Panc1 (cell line): ENCODE results near the gene SPATA46.

Source experiments
- CTCF ChIP-seq: fragments of 450-650 bp; IDR thresholded peaks from 2 replicates; pipeline ENCODE4 v1.5.1; 2017; ENCODE audit warnings: mild to moderate bottlenecking
- POLR2AphosphoS5 ChIP-seq: IDR thresholded peaks from 2 replicates; pipeline ENCODE4 v1.6.1; 2012; ENCODE audit warnings: mild to moderate bottlenecking, low read depth, low read length, moderate library complexity
- TCF7L2 ChIP-seq: IDR thresholded peaks from 2 replicates; pipeline ENCODE4 v1.6.1; 2011; ENCODE audit warnings: mild to moderate bottlenecking, low read depth, low read length, inconsistent platforms
- TF ChIP-seq, protein P1 (sequence below), 2 experiments: IDR thresholded peaks; 2 replicates each; pipeline ENCODE4 v1.6.1; 2011 to 2012; ENCODE audit warnings: low read depth in 2 of 2, control low read depth in 1 of 2, low read length in 1 of 2, mild to moderate bottlenecking in 1 of 2, moderate library complexity in 1 of 2; ENCODE audit not compliant: insufficient read depth in 1 of 2

GRCh38 chr1:162375463-162375862 is 1.2 kb downstream of the SPATA46 start:
- no peak for TF ChIP-seq CTCF
- TF ChIP-seq, protein P1, sequence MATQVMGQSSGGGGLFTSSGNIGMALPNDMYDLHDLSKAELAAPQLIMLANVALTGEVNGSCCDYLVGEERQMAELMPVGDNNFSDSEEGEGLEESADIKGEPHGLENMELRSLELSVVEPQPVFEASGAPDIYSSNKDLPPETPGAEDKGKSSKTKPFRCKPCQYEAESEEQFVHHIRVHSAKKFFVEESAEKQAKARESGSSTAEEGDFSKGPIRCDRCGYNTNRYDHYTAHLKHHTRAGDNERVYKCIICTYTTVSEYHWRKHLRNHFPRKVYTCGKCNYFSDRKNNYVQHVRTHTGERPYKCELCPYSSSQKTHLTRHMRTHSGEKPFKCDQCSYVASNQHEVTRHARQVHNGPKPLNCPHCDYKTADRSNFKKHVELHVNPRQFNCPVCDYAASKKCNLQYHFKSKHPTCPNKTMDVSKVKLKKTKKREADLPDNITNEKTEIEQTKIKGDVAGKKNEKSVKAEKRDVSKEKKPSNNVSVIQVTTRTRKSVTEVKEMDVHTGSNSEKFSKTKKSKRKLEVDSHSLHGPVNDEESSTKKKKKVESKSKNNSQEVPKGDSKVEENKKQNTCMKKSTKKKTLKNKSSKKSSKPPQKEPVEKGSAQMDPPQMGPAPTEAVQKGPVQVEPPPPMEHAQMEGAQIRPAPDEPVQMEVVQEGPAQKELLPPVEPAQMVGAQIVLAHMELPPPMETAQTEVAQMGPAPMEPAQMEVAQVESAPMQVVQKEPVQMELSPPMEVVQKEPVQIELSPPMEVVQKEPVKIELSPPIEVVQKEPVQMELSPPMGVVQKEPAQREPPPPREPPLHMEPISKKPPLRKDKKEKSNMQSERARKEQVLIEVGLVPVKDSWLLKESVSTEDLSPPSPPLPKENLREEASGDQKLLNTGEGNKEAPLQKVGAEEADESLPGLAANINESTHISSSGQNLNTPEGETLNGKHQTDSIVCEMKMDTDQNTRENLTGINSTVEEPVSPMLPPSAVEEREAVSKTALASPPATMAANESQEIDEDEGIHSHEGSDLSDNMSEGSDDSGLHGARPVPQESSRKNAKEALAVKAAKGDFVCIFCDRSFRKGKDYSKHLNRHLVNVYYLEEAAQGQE (IDR thresholded peaks at IDR 0.05; ENCODE audit: insufficient read depth in 1 of 2, low read depth in 2 of 2, low read length in 1 of 2), result no peak
- no peak for TF ChIP-seq TCF7L2
- TF ChIP-seq POLR2AphosphoS5, result no peak
